Neural cell (in vitro differentiated cells): ENCODE data around the gene SH3BP4. TPM values are rescaled to one million over a fixed set of nuclear protein-coding genes. Genes with fewer than 3 reads are reported as not detected.

ENCODE experiments used
- H2AFZ ChIP-seq: fragments of 200-600, 300-800 bp; sonication (generic), shearing (Covaris generic); 2 replicates; pipeline ENCODE4 v1.6.0; 2014; ENCODE audit warnings: low read depth, mild to moderate bottlenecking, antibody characterized with exemption, low read length, moderate library complexity
- H3F3A ChIP-seq: fragments of 200-600 bp; shearing (Covaris generic); 2 replicates; pipeline ENCODE4 v1.6.1; 2016; ENCODE audit warnings: mild to moderate bottlenecking, moderate library complexity, mixed read lengths, antibody characterized with exemption, low read length; ENCODE audit not compliant: insufficient read depth, poor library complexity, severe bottlenecking
- H3K27ac ChIP-seq: fragments of 200-600, 300-800 bp; sonication (generic), shearing (Covaris generic); 2 replicates; pipeline ENCODE4 v1.5.1; 2014; ENCODE audit warnings: mild to moderate bottlenecking, low read length, moderate library complexity
- H3K27me3 ChIP-seq: fragments of 300-800, 200-600 bp; sonication (generic), shearing (Covaris generic); 2 replicates; pipeline ENCODE4 v1.6.0; 2014; ENCODE audit warnings: mild to moderate bottlenecking, low read depth, low read length, moderate library complexity; ENCODE audit not compliant: insufficient read depth
- H3K36me3 ChIP-seq: fragments of 300-800, 200-600 bp; sonication (generic), shearing (Covaris generic); 2 replicates; pipeline ENCODE4 v1.5.1; 2014; ENCODE audit warnings: mild to moderate bottlenecking, antibody characterized with exemption, low read length, moderate library complexity; ENCODE audit not compliant: insufficient read depth
- H3K4me2 ChIP-seq: fragments of 300-800, 200-600 bp; sonication (generic), shearing (Covaris generic); 2 replicates; pipeline ENCODE4 v1.6.0; 2014; ENCODE audit warnings: mild to moderate bottlenecking, low read length
- H3K4me3 ChIP-seq: fragments of 300-800, 200-600 bp; sonication (generic), shearing (Covaris generic); 2 replicates; pipeline ENCODE4 v1.5.1; 2014; ENCODE audit warnings: mild to moderate bottlenecking, low read length, moderate library complexity
- H3K79me2 ChIP-seq: fragments of 200-600 bp; shearing (Covaris generic); replicated peaks from 2 replicates; pipeline ENCODE4 v1.6.0; 2014; ENCODE audit warnings: mild to moderate bottlenecking, low read length, moderate library complexity; ENCODE audit not compliant: insufficient read depth
- H3K9ac ChIP-seq: fragments of 300-800, 200-600 bp; sonication (generic), shearing (Covaris generic); 2 replicates; pipeline ENCODE4 v1.6.1; 2016; ENCODE audit warnings: mild to moderate bottlenecking, low read length, mixed read lengths
- H3K9me2 ChIP-seq: fragments of 200-600 bp; shearing (Covaris generic); 2 replicates; pipeline ENCODE4 v1.6.1; 2016; ENCODE audit warnings: mild to moderate bottlenecking, low read length, mixed read lengths; ENCODE audit not compliant: insufficient read depth
- H3K9me3 ChIP-seq: fragments of 200-600, 300-800 bp; sonication (generic), shearing (Covaris generic); 2 replicates; pipeline ENCODE4 v1.6.1; 2016; ENCODE audit warnings: mild to moderate bottlenecking, mixed run types, low read length, moderate library complexity, mixed read lengths
- H4K20me1 ChIP-seq: fragments of 200-600 bp; shearing (Covaris generic); 2 replicates; pipeline ENCODE4 v1.6.1; 2016; ENCODE audit warnings: mild to moderate bottlenecking, mixed run types; ENCODE audit not compliant: insufficient read depth
- EP300 ChIP-seq: fragments of 450-650 bp; conservative IDR thresholded peaks from 2 replicates; pipeline ENCODE4 v1.6.1; 2014; ENCODE audit warnings: antibody characterized with exemption, mild to moderate bottlenecking, moderate library complexity; ENCODE audit not compliant: poor library complexity, severe bottlenecking
- EZH2 ChIP-seq: fragments of 200-600, 300-800 bp; shearing (Covaris generic), sonication (generic); IDR thresholded peaks from 2 replicates; pipeline ENCODE4 v1.6.1; 2014; ENCODE audit warnings: antibody characterized with exemption, low read length, borderline replicate concordance, mild to moderate bottlenecking; ENCODE audit not compliant: insufficient read depth, poor library complexity, severe bottlenecking
- MXI1 ChIP-seq: fragments of 450-650 bp; conservative IDR thresholded peaks from 2 replicates; pipeline ENCODE4 v1.6.1; 2014; ENCODE audit warnings: antibody characterized with exemption, mild to moderate bottlenecking; ENCODE audit not compliant: poor library complexity, severe bottlenecking
- POLR2AphosphoS5 ChIP-seq: IDR thresholded peaks from 2 replicates; pipeline ENCODE4 v1.6.1; 2012
- RAD21 ChIP-seq: fragments of 450-650 bp; conservative IDR thresholded peaks from 2 replicates; pipeline ENCODE4 v1.6.1; 2014; ENCODE audit warnings: antibody characterized with exemption, mild to moderate bottlenecking, moderate library complexity
- REST ChIP-seq: IDR thresholded peaks from 2 replicates; pipeline ENCODE4 v1.6.1; 2012; ENCODE audit warnings: borderline replicate concordance
- SMC3 ChIP-seq: fragments of 450-650 bp; conservative IDR thresholded peaks from 2 replicates; pipeline ENCODE4 v1.6.1; 2014; ENCODE audit warnings: antibody characterized with exemption, mild to moderate bottlenecking, moderate library complexity; ENCODE audit not compliant: poor library complexity
- TAF1 ChIP-seq: IDR thresholded peaks from 2 replicates; pipeline ENCODE4 v1.6.1; 2012; ENCODE audit warnings: low read depth
- polyA plus RNA-seq: library from polyadenylated mRNA; depleted of rRNA; stranded (reverse); fragments of >200 nt; gene quantifications from 2 replicates; pipeline ENCODE4 v1.2.3, GENCODE V29; 2014
- TF ChIP-seq, protein P1 (sequence below): fragments of 450-650 bp; IDR thresholded peaks from 2 replicates; pipeline ENCODE4 v1.5.1; 2014; ENCODE audit warnings: antibody characterized with exemption, mild to moderate bottlenecking, moderate library complexity; ENCODE audit not compliant: poor library complexity, severe bottlenecking

SH3BP4 gene
- polyA plus RNA-seq, 1 donor from 2014 or later, result 3.3 TPM

DNA sequence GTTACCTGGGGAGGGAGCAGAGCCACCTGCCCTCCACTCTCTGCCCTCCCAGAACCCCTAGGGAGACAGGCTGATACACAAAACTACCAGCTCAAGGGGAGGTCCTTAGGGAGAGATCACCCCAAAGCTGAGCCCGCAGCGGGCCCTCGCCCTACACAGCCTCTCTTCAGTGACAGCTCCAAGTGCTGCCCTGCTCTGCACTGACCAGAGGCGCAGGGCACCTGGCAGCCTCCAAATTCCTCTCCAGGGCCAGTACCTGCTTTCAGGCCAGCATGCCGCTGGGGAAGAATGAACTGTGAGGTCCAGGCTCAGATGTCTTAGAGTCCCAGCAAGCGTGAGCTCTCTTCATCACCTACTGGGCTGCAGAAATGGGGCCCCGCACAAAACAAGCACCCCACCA is 11.3 kb upstream of the SH3BP4 start:
- Histone ChIP-seq H3K4me3 (no peak overlapping the region), H4K20me1 (no peaks in the 10 kb centered on the region), H3K4me2 (no peak overlapping the region), H3K27ac (no peak overlapping the region), H3K27me3 (no peaks in the 10 kb centered on the region), H2AFZ (no peak overlapping the region), H3K9me2 (no peaks in the 10 kb centered on the region), H3K9ac (no peak overlapping the region), H3K36me3 (no peaks in the 10 kb centered on the region), H3F3A (no peaks in the 10 kb centered on the region), H3K79me2 (no peaks in the 10 kb centered on the region), H3K9me3 (peaks cover 5% of the 10 kb centered on the region)
- no peak for TF ChIP-seq MXI1
- TF ChIP-seq POLR2AphosphoS5, result no peak
- no peak for TF ChIP-seq TAF1
- no peak for TF ChIP-seq EZH2
- no peak for TF ChIP-seq SMC3
- TF ChIP-seq, protein P1, sequence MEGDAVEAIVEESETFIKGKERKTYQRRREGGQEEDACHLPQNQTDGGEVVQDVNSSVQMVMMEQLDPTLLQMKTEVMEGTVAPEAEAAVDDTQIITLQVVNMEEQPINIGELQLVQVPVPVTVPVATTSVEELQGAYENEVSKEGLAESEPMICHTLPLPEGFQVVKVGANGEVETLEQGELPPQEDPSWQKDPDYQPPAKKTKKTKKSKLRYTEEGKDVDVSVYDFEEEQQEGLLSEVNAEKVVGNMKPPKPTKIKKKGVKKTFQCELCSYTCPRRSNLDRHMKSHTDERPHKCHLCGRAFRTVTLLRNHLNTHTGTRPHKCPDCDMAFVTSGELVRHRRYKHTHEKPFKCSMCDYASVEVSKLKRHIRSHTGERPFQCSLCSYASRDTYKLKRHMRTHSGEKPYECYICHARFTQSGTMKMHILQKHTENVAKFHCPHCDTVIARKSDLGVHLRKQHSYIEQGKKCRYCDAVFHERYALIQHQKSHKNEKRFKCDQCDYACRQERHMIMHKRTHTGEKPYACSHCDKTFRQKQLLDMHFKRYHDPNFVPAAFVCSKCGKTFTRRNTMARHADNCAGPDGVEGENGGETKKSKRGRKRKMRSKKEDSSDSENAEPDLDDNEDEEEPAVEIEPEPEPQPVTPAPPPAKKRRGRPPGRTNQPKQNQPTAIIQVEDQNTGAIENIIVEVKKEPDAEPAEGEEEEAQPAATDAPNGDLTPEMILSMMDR, result no peak

GRCh38 chr2:234945339-234945873 is 6.4 kb upstream of the SH3BP4 start:
- no peak overlapping the region for H3K4me3 ChIP-seq
- no peaks in the 10 kb centered on the region for H3K27me3 ChIP-seq
- H3K36me3 ChIP-seq, result no peaks in the 10 kb centered on the region
- H2AFZ ChIP-seq, result no peak overlapping the region
- H3F3A ChIP-seq, result no peaks in the 10 kb centered on the region
- TF ChIP-seq TAF1 (no peak), EP300 (no peak), EZH2 (no peak), REST (no peak), RAD21 (no peak), SMC3 (no peak), POLR2AphosphoS5 (no peak), MXI1 (no peak)
- TF ChIP-seq, protein P1, result no peak
- H3K9ac ChIP-seq, result no peak overlapping the region
- H3K9me2 ChIP-seq, result no peaks in the 10 kb centered on the region
- H3K79me2 ChIP-seq, result no peaks in the 10 kb centered on the region
- peaks cover 5% of the 10 kb centered on the region for H3K9me3 ChIP-seq
- H3K27ac ChIP-seq, result no peak overlapping the region
- H3K4me2 ChIP-seq, result no peak overlapping the region
- H4K20me1 ChIP-seq, result no peaks in the 10 kb centered on the region
